Mammary epithelial cell (primary cell): ENCODE data around the gene SMC3.

Experiments used
- CTCF ChIP-seq, 2 donors: IDR thresholded peaks in 1 of 2; conservative IDR thresholded peaks in 1 of 2; 2 replicates each; pipeline ENCODE4 v1.5.1; 2011 to 2012; ENCODE audit warnings: inconsistent platforms in 2 of 2, low read length in 2 of 2, mild to moderate bottlenecking in 2 of 2, control low read depth in 1 of 2, low read depth in 1 of 2; ENCODE audit not compliant: insufficient read depth in 1 of 2; ENCODE audit errors: extremely low read depth in 1 of 2
- EZH2 ChIP-seq: IDR thresholded peaks from 2 replicates; pipeline ENCODE4 v1.6.1; 2012; ENCODE audit warnings: low read length, inconsistent platforms, borderline replicate concordance

GRCh38 chr10:110524859-110525232 lies 42.6 kb upstream of the SMC3 start:
- TF ChIP-seq CTCF (conservative IDR thresholded peaks at IDR 0.05 in 1 of 2, IDR thresholded peaks at IDR 0.05 in 1 of 2; ENCODE audit: extremely low read depth in 1 of 2, insufficient read depth in 1 of 2, low read depth in 1 of 2, low read length in 2 of 2) (no peak), EZH2 (no peak)
